SKM-1 (cell line): ENCODE data around the gene CPB2.

Experiments
- DNase-seq: peaks from one replicate; lab custom pipeline; 2025; ENCODE audit not compliant: unreplicated experiment; lab: John Stamatoyannopoulos, UW

The CPB2 gene

DNA sequence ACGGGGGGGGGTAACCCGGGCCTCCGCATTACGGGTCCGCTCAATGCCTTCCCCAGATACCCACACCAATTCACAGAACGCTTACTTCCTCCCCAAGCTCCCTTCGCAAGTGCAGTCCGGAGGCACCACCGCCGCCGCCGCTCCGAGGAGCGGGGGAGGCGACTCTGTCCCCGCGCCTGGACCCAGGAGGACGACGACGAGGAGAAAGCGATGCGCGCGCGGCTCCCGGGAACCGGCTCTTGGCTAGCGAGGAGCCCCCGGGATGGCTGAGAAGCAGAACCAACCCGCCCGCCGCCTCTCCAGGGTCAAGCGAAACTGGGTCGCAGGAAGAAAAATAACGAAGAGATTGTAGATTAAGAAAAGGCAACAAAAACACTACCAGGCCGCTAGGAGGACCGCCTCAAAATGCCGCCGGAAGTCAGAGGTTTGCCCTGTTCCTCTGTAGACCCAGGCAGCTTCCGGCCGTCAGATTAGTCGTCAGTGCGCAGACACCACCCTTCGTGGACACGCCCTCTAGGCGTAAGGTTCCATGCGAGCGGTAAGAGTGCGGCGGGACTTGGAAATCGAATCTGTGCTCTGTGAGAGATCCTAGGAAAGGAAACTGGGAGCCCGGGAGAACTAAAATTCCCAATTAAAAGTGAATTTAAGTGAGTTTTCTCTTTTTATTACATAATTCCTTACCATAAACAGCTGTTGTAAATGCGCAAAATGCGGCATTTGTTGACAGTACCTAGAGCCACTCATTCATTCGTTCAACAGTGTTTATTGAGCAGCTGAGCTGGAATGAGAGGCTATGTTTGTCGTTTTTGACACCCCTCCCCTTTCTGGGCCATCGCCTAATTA lies 52.3 kb downstream of the CPB2 start, which contains the start of gene ZC3H13:
Gene ZC3H13 (minus strand): TSS at position 428 of the 843 bp plus-strand sequence. CDS start 7,239 bp downstream, outside the sequence.
- DNase-seq, result peak; percentile 85

- DNase-seq, result no peak
These were observed 52.9 kb downstream of the CPB2 start for GRCh38 chr13:46051968-46052318.

GRCh38 chr13:46050771-46051170 lies 54.1 kb downstream of the CPB2 start:
- no peak for DNase-seq

DNA sequence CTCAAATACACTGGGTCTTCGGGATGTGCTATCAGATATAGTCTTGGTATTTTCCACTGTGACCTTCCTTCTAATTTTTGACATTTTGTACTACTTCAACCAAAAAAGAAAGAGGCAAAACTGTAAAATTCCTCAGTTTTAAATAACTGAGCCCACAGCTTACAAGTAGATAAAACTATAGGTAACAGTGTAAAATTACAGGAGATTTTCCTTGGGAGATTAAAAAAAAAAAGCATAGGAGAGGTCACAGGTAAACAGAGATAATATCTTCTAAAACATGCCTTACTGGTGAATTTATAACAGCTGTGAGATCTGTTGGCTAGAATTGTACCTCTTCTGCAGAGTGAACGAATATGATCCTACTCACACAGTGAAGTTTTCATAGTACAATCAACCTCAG lies 59.4 kb downstream of the CPB2 start:
- no peak for DNase-seq

DNA sequence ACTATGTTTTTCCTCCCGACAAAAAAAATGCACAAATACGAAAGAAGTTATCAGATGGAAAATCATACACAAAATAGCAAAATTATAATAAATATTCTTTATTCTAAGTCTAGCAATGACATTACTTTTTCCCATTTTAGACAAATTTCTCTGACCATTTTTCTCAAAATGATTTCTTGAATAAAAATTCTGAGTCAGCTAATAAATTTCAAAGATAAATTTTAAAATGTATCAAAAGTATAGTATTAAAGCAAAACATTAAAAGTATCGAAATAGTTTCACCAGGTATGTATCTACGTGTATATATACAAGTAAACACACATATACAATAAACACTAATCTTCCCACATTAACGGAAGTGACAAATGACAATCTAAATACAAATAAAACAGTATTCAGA lies 61.2 kb downstream of the CPB2 start:
- no peak for DNase-seq

GRCh38 chr13:46041419-46041839 lies 63.4 kb downstream of the CPB2 start:
- no peak for DNase-seq

DNA sequence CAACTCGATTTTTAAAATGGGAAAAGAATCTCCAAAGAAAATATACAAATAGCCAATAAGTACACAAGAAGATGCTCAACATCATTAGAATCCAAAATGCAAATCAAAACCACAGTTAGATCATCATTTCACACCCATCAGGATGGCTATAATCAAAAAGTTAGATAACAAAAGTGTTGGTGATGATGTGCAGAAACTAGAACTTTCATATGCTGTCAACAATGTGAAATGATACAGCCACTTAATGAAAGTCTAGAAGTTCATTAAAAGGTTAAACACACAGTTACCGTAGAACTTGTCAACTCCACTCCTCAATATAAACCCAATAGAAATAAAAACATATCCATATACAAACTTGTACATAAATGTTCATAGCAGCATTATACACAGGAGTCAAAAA lies 64.1 kb downstream of the CPB2 start:
- no peak for DNase-seq

DNA sequence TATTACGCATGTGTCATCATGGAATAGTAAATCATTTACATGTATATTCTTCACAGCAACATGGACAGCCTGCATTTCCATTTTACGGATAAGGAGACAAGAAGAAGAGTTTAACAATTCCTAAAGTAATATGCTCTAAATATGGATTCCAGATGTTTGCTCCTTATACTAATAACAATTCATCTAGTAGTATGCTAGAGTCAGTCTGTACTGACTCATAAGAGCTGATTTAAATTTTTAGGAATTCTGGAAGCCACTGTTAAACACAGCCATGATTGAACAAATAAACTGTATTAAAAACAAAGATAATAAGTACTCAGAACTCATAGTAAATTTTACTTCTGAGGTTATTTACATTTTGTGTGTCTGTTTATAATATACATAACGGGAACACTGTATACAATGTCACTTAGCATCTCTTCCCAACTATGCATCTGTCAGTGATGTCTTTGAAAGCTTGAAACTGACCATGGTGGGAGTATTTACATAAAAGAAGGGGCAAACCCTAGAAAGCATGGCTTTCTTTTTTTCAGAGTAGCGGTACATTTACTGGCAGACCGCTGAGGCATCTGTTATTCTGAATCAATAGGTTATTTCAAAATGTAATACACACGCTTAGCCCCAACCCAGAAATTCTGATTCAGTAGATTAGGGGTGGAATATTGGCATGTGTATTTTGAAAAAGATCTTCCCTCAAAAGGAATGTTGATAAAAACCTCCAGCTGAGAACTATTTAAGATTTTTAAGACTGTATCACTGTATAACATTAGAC lies 65.2 kb downstream of the CPB2 start:
- DNase-seq, result no peak

GRCh38 chr13:46038296-46038695 lies 66.5 kb downstream of the CPB2 start:
- DNase-seq, result no peak

DNA sequence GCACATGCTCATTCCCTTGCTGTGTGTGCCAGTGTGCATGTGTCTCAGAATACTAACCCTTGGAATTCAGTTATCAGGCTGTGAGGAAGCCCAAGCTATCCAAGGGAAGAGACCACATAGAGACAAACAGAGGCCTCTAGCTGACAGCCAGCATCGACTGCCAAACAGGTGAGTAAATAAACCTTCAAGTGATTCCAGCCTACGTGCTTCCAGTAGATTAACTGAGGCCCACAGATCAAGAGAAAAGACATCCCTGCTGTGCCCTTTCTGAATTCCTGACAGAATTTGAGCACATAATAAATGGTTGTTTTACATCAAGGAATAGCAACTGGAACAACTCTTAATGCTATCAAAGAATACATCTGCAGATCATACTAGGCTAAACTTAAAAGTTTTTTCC lies 69.8 kb downstream of the CPB2 start:
- no peak for DNase-seq

- DNase-seq, result no peak
These were observed 72.5 kb downstream of the CPB2 start for GRCh38 chr13:46032341-46032740.

- no peak for DNase-seq
These were observed 73.1 kb downstream of the CPB2 start for GRCh38 chr13:46031581-46032263.

DNA sequence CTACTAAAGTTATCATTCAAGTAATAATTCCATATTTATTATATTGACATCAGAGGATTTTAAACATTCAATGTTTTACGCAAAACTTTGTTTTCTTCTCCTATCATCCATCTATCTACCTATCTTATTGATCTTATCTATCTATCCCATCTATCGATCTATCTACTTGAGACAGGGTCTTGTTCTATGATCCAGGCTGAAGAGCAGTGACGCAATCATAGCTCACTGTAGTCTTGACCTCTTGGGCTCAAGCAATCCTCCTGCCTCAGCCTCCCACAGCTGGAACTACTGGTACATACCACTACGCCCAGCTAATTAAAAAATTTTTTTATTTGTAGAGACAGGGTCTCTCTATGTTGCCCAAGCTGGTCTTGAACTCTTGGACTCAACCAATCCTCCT lies 79.7 kb downstream of the CPB2 start:
- DNase-seq, result no peak

- DNase-seq, result no peak
These were observed 82.4 kb downstream of the CPB2 start for GRCh38 chr13:46022481-46022880.

GRCh38 chr13:46016216-46016615 lies 88.6 kb downstream of the CPB2 start:
- no peak for DNase-seq

DNA sequence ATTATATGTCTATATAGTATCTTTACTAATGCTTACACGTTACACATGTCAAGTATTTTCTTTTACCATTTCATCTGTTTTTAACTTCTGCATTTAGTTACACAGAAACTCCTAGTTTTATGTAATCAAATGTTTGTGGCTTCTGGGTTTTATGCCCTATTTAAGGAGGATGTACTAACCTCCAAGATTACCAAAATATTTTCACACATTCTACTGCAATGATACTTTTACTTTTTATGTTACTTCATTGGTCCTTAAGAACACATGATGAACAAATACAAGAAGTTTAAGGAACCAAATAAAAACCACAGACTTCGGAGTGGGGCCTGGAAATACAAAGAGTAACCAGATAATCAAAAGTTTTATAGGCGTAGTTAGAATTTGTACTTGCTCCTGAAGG lies 89.5 kb downstream of the CPB2 start:
- no peak for DNase-seq

DNA sequence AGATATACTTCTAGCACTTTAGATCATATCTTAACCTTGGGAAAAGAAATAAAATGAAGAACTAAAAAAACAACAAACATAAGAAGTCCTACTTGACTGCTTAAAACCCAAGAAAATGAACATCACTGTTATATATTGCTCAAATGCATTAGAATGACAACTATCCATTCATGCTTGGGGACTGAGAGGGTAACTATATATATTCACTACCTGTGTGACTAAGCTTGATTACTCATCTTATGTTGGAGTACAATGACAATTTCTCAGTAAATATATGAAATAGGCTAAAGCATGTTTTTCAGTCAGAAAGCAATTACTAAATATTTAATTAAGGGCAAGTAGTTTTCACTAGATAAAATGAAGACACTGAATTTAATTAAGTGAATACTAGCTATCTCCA lies 92.4 kb downstream of the CPB2 start:
- DNase-seq, result no peak

DNA sequence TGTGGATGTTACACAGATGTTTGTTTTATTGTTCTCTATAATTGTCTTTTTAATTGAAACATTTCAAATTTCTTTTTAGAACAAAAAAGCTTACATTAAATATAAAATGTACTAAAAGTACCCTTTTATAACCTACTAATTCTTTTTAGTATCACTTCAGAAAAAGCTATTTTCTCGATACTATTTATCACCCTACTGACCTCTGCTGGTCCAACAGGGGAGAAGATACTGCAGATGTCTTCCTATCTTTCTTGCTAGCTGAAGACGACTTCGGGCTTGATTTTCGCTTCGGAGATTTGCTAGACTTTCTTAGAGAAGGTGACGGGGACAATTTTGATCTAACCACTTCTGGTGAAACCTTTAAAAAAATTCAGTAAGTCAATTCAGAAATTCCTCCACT lies 94.7 kb downstream of the CPB2 start:
- DNase-seq, result no peak

DNA sequence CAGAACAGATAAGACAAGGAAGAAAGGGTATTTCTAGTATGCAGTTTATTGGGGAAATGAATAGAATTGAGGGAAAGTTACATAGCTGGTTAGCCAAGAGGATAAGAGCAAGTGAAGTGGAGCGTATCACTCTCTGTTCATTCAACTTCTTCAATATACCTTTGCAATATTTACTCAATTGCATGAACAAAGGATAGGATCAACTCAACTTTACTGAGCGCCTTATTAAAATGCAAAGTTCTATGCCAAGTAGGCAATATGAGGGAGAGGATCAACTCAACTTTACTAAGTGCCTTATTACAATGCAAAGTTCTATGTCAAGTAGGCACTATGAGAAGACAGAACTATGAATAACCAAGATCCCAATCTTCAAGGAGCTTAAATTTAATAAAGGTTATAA lies 96.2 kb downstream of the CPB2 start:
- DNase-seq, result no peak

DNA sequence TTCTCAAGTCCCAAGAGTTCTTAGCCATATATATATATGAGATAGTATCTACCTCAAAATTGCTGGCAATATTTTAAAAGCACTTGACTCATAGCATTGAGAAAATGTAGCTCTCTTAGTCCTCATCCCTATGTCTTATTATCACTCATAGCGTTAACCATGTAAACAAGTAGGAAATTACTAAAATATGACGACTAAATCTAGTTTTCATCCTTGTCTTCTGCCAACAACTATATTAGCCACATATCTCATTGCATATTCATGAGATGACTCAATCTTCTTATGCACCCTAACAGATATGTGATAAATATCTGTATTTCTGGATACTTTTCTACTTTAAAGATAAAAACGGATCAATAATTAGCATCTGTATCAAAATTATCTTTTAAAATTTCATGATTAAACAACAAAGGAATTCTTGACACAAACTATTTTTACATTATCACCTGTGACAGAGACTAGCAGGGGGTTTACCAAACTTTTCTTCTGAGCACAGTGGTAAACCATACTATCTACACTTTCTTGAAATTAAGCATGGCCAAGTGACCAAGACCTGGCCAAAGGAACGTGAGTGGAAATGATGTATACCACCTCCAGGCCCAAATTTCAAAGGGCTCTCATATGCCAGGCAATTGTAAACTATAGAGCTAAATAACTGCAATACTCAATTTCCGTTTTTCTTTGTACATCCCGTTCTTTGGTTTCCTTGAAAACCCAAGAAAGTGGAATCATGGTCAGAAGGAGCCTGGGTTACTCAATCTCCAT lies 98.0 kb downstream of the CPB2 start:
- no peak for DNase-seq

DNA sequence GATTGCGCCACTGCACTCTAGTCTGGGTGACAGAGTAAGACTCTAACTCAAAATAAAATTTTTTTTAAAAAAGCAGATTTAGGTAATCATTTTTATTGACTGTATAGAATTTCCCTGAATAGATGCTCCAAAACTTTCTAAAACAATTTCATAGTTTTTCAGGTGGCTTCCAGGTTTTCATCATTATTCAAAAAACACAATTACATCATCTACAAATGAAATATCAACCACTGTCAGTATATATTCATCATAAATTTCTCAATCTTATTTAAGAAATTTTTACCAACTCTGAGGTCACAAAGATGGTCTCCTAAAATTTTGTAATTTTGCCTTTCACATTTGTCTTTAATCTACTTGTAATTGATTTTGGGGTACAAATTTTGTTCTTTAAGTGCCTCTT lies 100.3 kb downstream of the CPB2 start:
- DNase-seq, result no peak
